HFFc6 (cell line): Measurements from ENCODE around the gene TDRD7. TPM values are rescaled to one million over a fixed set of nuclear protein-coding genes. Genes with fewer than 3 reads are reported as not detected.

Experiments
- DNase-seq: peaks from one replicate; pipeline ENCODE4 v3.0.0-alpha.2; 2018
- H3K27ac Mint-ChIP-seq: 2 replicates; pipeline ENCODE4 v1.8.0; 2020; ENCODE audit warnings: mild to moderate bottlenecking, mixed read lengths
- H3K27me3 Mint-ChIP-seq: 2 replicates; pipeline ENCODE4 v1.8.0; 2021; ENCODE audit warnings: mild to moderate bottlenecking, moderate library complexity, mixed read lengths; ENCODE audit not compliant: insufficient read depth
- H3K36me3 Mint-ChIP-seq: 2 replicates; pipeline ENCODE4 v1.8.0; 2021; ENCODE audit warnings: low read depth, mixed read lengths
- H3K4me1 Mint-ChIP-seq: 2 replicates; pipeline ENCODE4 v1.8.0; 2020; ENCODE audit warnings: low read depth, mixed read lengths
- H3K4me3 Mint-ChIP-seq: 2 replicates; pipeline ENCODE4 v1.8.0; 2020; ENCODE audit warnings: mild to moderate bottlenecking, moderate library complexity, mixed read lengths
- H3K9me3 Mint-ChIP-seq: 2 replicates; pipeline ENCODE4 v1.8.0; 2020; ENCODE audit warnings: mild to moderate bottlenecking, mixed read lengths
- CTCF ChIP-seq: fragments of 200-600 bp; sonication (generic); IDR thresholded peaks from 2 replicates; pipeline ENCODE4 v1.5.0; 2021; ENCODE audit warnings: antibody characterized with exemption, mild to moderate bottlenecking
- total RNA-seq, 6 experiments: library from RNA; stranded (reverse); fragmentation: NEBNext Ultra II Directional; extraction: Animal tissue kit (Norgen Biotek cat#: 25700); gene quantifications; 2 replicates in 1 of 6; 3 replicates in 5 of 6; pipeline ENCODE4 v1.2.3, GENCODE V29; 2021

The TDRD7 gene
- total RNA-seq, 6 experiments from 2014 or later, result 8.2 to 10.5 (median 9.0) TPM

GRCh38 chr9:97365634-97366033 is 46.3 kb upstream of the TDRD7 start:
- H3K4me1 Mint-ChIP-seq, result no peaks in the 10 kb centered on the region
- peaks cover 18% of the 10 kb centered on the region for H3K9me3 Mint-ChIP-seq
- no peak overlapping the region for H3K4me3 Mint-ChIP-seq
- no peak for TF ChIP-seq CTCF
- no peaks in the 10 kb centered on the region; the same call in 1 of the 2 replicates for H3K36me3 Mint-ChIP-seq
- no peak overlapping the region for H3K27ac Mint-ChIP-seq
- peaks cover 7% of the 10 kb centered on the region; the same call in 1 of the 2 replicates for H3K27me3 Mint-ChIP-seq
- DNase-seq, result no peak

DNA sequence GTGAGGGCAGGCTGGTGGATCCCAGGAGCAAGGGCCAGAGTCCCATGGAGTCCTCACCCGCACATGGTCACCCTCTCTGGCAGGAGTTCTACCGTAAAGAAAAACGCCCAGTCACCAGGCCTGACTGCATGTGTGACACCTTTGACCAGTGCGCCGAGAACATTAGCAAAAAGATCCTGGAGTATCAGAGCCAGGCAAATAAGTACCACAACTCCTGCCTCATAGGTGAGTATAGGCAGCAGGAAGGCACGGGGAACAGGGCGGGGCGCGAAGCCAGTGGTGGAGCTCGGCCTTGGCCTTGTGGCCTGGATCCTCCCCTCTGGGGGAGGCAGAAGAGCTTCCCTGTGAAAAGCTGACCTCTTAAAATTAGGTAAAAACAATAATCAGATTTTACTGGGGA is 45.4 kb upstream of the TDRD7 start:
- no peak overlapping the region for H3K4me3 Mint-ChIP-seq
- H3K27ac Mint-ChIP-seq, result no peak overlapping the region
- H3K36me3 Mint-ChIP-seq, result no peaks in the 10 kb centered on the region; the same call in 1 of the 2 replicates
- H3K9me3 Mint-ChIP-seq, result peaks cover 18% of the 10 kb centered on the region
- H3K4me1 Mint-ChIP-seq, result no peaks in the 10 kb centered on the region
- no peak for TF ChIP-seq CTCF
- DNase-seq, result no peak
- peaks cover 2% of the 10 kb centered on the region; the same call in 1 of the 2 replicates for H3K27me3 Mint-ChIP-seq

DNA sequence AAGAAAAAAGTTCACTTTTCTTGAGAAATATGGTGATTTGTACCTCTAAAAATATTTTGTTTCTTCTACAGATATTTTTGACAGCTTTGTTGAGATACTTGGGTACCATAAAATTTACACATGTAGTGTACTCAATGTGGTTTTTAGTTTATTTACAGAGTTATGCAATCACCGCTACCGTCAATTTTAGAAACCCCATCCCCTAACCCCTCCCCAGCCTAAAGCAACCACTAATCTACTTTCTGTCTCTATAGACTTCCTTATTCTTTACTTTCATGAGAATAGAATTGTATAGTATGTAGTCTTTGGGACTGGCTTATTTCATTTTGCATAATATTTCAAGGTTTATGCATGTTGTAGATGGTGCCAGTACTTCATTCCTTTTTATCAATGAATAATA is 45.0 kb upstream of the TDRD7 start:
- no peaks in the 10 kb centered on the region; the same call in 1 of the 2 replicates for H3K36me3 Mint-ChIP-seq
- peaks cover 18% of the 10 kb centered on the region for H3K9me3 Mint-ChIP-seq

GRCh38 chr9:97367729-97368128 is 44.2 kb upstream of the TDRD7 start:
- Mint-ChIP-seq H3K4me3 (no peak overlapping the region), H3K27ac (no peak overlapping the region), H3K4me1 (no peaks in the 10 kb centered on the region), H3K9me3 (peaks cover 18% of the 10 kb centered on the region), H3K36me3 (no peaks in the 10 kb centered on the region; the same call in 1 of the 2 replicates), H3K27me3 (peaks cover 2% of the 10 kb centered on the region; the same call in 1 of the 2 replicates)
- TF ChIP-seq CTCF, result no peak
- no peak for DNase-seq

More for the DNA sequence above, 45.0 kb upstream of the TDRD7 start:
- TF ChIP-seq CTCF, result no peak
- H3K4me3 Mint-ChIP-seq, result no peak overlapping the region
- no peaks in the 10 kb centered on the region for H3K4me1 Mint-ChIP-seq
- DNase-seq, result no peak
- no peak overlapping the region for H3K27ac Mint-ChIP-seq
- H3K27me3 Mint-ChIP-seq, result peaks cover 2% of the 10 kb centered on the region; the same call in 1 of the 2 replicates

DNA sequence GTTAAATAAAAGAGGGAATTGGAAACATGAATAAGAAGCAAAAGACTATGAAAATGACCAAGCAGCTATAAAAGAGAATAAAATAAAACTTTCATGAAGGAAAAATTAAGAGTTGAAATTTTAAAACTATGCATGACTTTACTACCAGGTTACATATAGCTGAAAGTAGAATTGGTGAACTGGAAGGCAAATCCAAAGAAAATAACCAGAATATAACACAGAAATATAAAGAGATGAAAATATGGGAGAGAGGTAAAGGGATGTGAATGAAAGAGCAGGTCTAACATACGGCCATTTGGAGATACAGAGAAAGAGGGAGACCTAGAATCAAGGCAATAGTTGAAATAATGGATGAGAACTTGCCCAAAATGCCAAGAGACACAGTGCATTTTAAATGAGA is 42.9 kb upstream of the TDRD7 start:
- DNase-seq, result no peak
- Mint-ChIP-seq H3K9me3 (peaks cover 18% of the 10 kb centered on the region), H3K36me3 (no peaks in the 10 kb centered on the region; the same call in 1 of the 2 replicates), H3K27me3 (peaks cover 2% of the 10 kb centered on the region; the same call in 1 of the 2 replicates), H3K4me3 (no peak overlapping the region), H3K4me1 (no peaks in the 10 kb centered on the region), H3K27ac (no peak overlapping the region)
- no peak for TF ChIP-seq CTCF

DNA sequence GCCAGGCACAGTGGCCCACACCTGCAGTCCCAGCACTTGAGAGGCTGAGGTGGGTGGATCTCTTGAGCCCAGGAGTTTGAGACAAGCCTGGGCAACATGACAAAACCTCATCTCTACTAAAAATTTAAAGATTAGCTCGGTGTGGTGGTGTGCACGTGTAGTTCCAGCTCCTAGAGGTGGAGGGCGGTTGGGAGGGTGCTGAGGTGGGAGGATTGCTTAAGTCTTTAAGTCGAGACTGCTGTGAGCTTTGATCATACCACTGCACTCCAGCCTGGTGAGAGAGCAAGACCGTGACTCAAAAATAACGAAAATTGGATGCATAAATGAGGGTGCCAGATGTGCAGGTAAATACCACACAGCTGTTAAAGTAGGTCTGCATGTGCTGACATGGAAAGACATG is 39.3 kb upstream of the TDRD7 start:
- no peak for TF ChIP-seq CTCF
- Mint-ChIP-seq H3K4me3 (no peak overlapping the region), H3K36me3 (no peaks in the 10 kb centered on the region; the same call in 1 of the 2 replicates), H3K9me3 (peaks cover 18% of the 10 kb centered on the region), H3K4me1 (no peaks in the 10 kb centered on the region), H3K27me3 (peaks cover 10% of the 10 kb centered on the region), H3K27ac (no peak overlapping the region)
- no peak for DNase-seq
